Measurements from ENCODE around the gene MED20. TPM values are rescaled to one million over a fixed set of nuclear protein-coding genes. Genes with fewer than 3 reads are reported as not detected.

The MED20 gene
- total RNA-seq, 1 donor from 2014 or later: 13.5 TPM

- no peak overlapping the region for H3K27ac ChIP-seq
- no peaks in the 10 kb centered on the region for H3K36me3 ChIP-seq
- H3K27me3 ChIP-seq: no peaks in the 10 kb centered on the region
- DNase-seq (ENCODE audit: low spot score in 2 of 2): no peak
- H3K9me3 ChIP-seq: no peaks in the 10 kb centered on the region
- TF ChIP-seq CTCF (IDR thresholded peaks at IDR 0.05): no peak
- no peak overlapping the region for H3K4me3 ChIP-seq
- intact Hi-C loops (cut with DNase I): no loop called here
- no peaks in the 10 kb centered on the region for H3K4me1 ChIP-seq
These were observed 44.7 kb upstream of the MED20 start for GRCh38 chr6:41965429-41966213.

- intact Hi-C loops (cut with DNase I): no loop called here
- Histone ChIP-seq H3K9me3 (no peaks in the 10 kb centered on the region), H3K27ac (no peak overlapping the region), H3K36me3 (no peaks in the 10 kb centered on the region), H3K4me3 (no peak overlapping the region), H3K4me1 (no peaks in the 10 kb centered on the region), H3K27me3 (no peaks in the 10 kb centered on the region)
- no peak for TF ChIP-seq CTCF (IDR thresholded peaks at IDR 0.05)
- no peak for DNase-seq (ENCODE audit: low spot score in 2 of 2)
These were observed 43.4 kb upstream of the MED20 start for GRCh38 chr6:41964201-41964887.

GRCh38 chr6:41963371-41963770, 42.4 kb upstream of the MED20 start:
- no peak overlapping the region for H3K27ac ChIP-seq
- TF ChIP-seq CTCF (IDR thresholded peaks at IDR 0.05): no peak
- no peaks in the 10 kb centered on the region for H3K4me1 ChIP-seq
- intact Hi-C loops (cut with DNase I): no loop called here
- no peaks in the 10 kb centered on the region for H3K9me3 ChIP-seq
- H3K27me3 ChIP-seq: no peaks in the 10 kb centered on the region
- DNase-seq (ENCODE audit: low spot score in 2 of 2): no peak
- H3K36me3 ChIP-seq: no peaks in the 10 kb centered on the region
- H3K4me3 ChIP-seq: no peak overlapping the region

GRCh38 chr6:41960028-41960427, 39.1 kb upstream of the MED20 start:
- H3K36me3 ChIP-seq: no peaks in the 10 kb centered on the region
- H3K27ac ChIP-seq: no peak overlapping the region
- no peaks in the 10 kb centered on the region for H3K9me3 ChIP-seq
- no peaks in the 10 kb centered on the region for H3K4me1 ChIP-seq
- no peak overlapping the region for H3K4me3 ChIP-seq
- TF ChIP-seq CTCF (IDR thresholded peaks at IDR 0.05): no peak
- no peaks in the 10 kb centered on the region for H3K27me3 ChIP-seq
- intact Hi-C loops (cut with DNase I): no loop called here
- no peak for DNase-seq (ENCODE audit: low spot score in 2 of 2)

- H3K4me1 ChIP-seq: no peaks in the 10 kb centered on the region
- H3K9me3 ChIP-seq: no peaks in the 10 kb centered on the region
- intact Hi-C loops (cut with DNase I): no loop called here
- no peaks in the 10 kb centered on the region for H3K27me3 ChIP-seq
- H3K4me3 ChIP-seq: no peak overlapping the region
- no peak for TF ChIP-seq CTCF (IDR thresholded peaks at IDR 0.05)
- no peaks in the 10 kb centered on the region for H3K36me3 ChIP-seq
- DNase-seq (ENCODE audit: low spot score in 2 of 2): no peak
- H3K27ac ChIP-seq: no peak overlapping the region
These were observed 37.3 kb upstream of the MED20 start for GRCh38 chr6:41958022-41958856.

All from ascending aorta (tissue), 2 donors.